Measurements from ENCODE around the gene THOC2. TPM values are rescaled to one million over a fixed set of nuclear protein-coding genes. Genes with fewer than 3 reads are reported as not detected.

The THOC2 gene
- total and polyA plus RNA-seq, 2 donors (not counting 1 experiment from before 2014, with no cell fraction given): 34.7 to 113 TPM

GRCh38 chrX:123629502-123629901 is 103.3 kb downstream of the THOC2 start:
- H4K20me1 ChIP-seq (ENCODE audit: control insufficient read depth, insufficient read depth, low read length, poor library complexity, severe bottlenecking): no peaks in the 10 kb centered on the region
- ATAC-seq (ENCODE audit: low read depth) (no peak), DNase-seq (no peak)
- H3K9me3 Mint-ChIP-seq (ENCODE audit: insufficient read depth): no peaks in the 10 kb centered on the region
- H3K4me1 Mint-ChIP-seq: peaks cover 8% of the 10 kb centered on the region
- no peak overlapping the region for H3K27ac ChIP-seq (ENCODE audit: low read length in 2 of 2)
- CTCF ChIA-PET: no interaction called here
- no peaks in the 10 kb centered on the region for H3K9me3 ChIP-seq (ENCODE audit: control extremely low read depth in 1 of 3, control insufficient read depth in 2 of 3, insufficient read depth in 1 of 3, low read length in 2 of 3)
- H3K27me3 Mint-ChIP-seq: no peaks in the 10 kb centered on the region
- POLR2A ChIA-PET: no interaction called here
- no peak overlapping the region for H3K4me3 ChIP-seq (ENCODE audit: control extremely low read depth in 1 of 5, extremely low read depth in 1 of 5, insufficient read depth in 1 of 5, low read depth in 2 of 5, low read length in 4 of 5)
- H3K4me2 ChIP-seq (replicated peaks; ENCODE audit: low read depth, low read length, poor library complexity, severe bottlenecking): no peak overlapping the region
- H3K4me1 ChIP-seq (ENCODE audit: control insufficient read depth in 2 of 2, insufficient read depth in 2 of 2, low read length in 2 of 2): no peaks in the 10 kb centered on the region
- H3K36me3 ChIP-seq (replicated peaks in 1 of 2; ENCODE audit: control extremely low read depth in 1 of 2, control insufficient read depth in 1 of 2, extremely low read depth in 1 of 2, insufficient read depth in 2 of 2, low read length in 1 of 2): peaks cover 0 to 37% of the 10 kb centered on the region in 2 experiments
- intact Hi-C loops (cut with micrococcal nuclease): no loop called here
- no CpG with 5 or more reads among the region's 3 CpGs for WGBS (ENCODE audit: insufficient coverage)
- TF ChIP-seq CTCF (IDR thresholded peaks at IDR 0.05): no peak
- TF ChIP-seq EZH2 (IDR thresholded peaks at IDR 0.05; ENCODE audit: borderline replicate concordance, insufficient read depth, low read depth, low read length, poor library complexity, severe bottlenecking): no peak
- no peaks in the 10 kb centered on the region for H3K27me3 ChIP-seq (replicated peaks in 1 of 4; ENCODE audit: control extremely low read depth in 1 of 4, control insufficient read depth in 3 of 4, insufficient read depth in 4 of 4, low read length in 3 of 4)
- H3K9ac ChIP-seq (ENCODE audit: low read length): no peak overlapping the region
- no peak overlapping the region for H3K4me3 Mint-ChIP-seq
- H3K27ac Mint-ChIP-seq: no peak overlapping the region
- no peaks in the 10 kb centered on the region for H3K79me2 ChIP-seq (ENCODE audit: control insufficient read depth, insufficient read depth, low read length)
- H2AFZ ChIP-seq (ENCODE audit: insufficient read depth, low read depth, low read length, poor library complexity, severe bottlenecking): no peak overlapping the region

GRCh38 chrX:123626962-123627361 is 105.9 kb downstream of the THOC2 start:
- Histone ChIP-seq H3K4me3 (ENCODE audit: control extremely low read depth in 1 of 5, extremely low read depth in 1 of 5, insufficient read depth in 1 of 5, low read depth in 2 of 5, low read length in 4 of 5) (no peak overlapping the region), H3K4me2 (replicated peaks; ENCODE audit: low read depth, low read length, poor library complexity, severe bottlenecking) (no peak overlapping the region), H3K9ac (ENCODE audit: low read length) (no peak overlapping the region), H2AFZ (ENCODE audit: insufficient read depth, low read depth, low read length, poor library complexity, severe bottlenecking) (no peak overlapping the region), H3K27me3 (replicated peaks in 1 of 4; ENCODE audit: control extremely low read depth in 1 of 4, control insufficient read depth in 3 of 4, insufficient read depth in 4 of 4, low read length in 3 of 4) (no peaks in the 10 kb centered on the region), H3K9me3 (ENCODE audit: control extremely low read depth in 1 of 3, control insufficient read depth in 2 of 3, insufficient read depth in 1 of 3, low read length in 2 of 3) (no peaks in the 10 kb centered on the region), H3K36me3 (replicated peaks in 1 of 2; ENCODE audit: control extremely low read depth in 1 of 2, control insufficient read depth in 1 of 2, extremely low read depth in 1 of 2, insufficient read depth in 2 of 2, low read length in 1 of 2) (peaks cover 0 to 47% of the 10 kb centered on the region in 2 experiments), H3K79me2 (ENCODE audit: control insufficient read depth, insufficient read depth, low read length) (no peaks in the 10 kb centered on the region), H4K20me1 (ENCODE audit: control insufficient read depth, insufficient read depth, low read length, poor library complexity, severe bottlenecking) (no peaks in the 10 kb centered on the region), H3K27ac (ENCODE audit: low read length in 2 of 2) (no peak overlapping the region), H3K4me1 (ENCODE audit: control insufficient read depth in 2 of 2, insufficient read depth in 2 of 2, low read length in 2 of 2) (no peaks in the 10 kb centered on the region)
- CTCF ChIA-PET: no interaction called here
- Mint-ChIP-seq H3K4me1 (peaks cover 8% of the 10 kb centered on the region), H3K27ac (peak overlapping the region; percentile 32), H3K9me3 (ENCODE audit: insufficient read depth) (no peaks in the 10 kb centered on the region), H3K27me3 (no peaks in the 10 kb centered on the region), H3K4me3 (no peak overlapping the region)
- no peak for DNase-seq
- ATAC-seq (ENCODE audit: low read depth): no peak
- TF ChIP-seq EZH2 (IDR thresholded peaks at IDR 0.05; ENCODE audit: borderline replicate concordance, insufficient read depth, low read depth, low read length, poor library complexity, severe bottlenecking) (no peak), CTCF (IDR thresholded peaks at IDR 0.05) (no peak)
- POLR2A ChIA-PET: no interaction called here
- intact Hi-C loops (cut with micrococcal nuclease): no loop called here

Data from B cell (primary cell).